Upper lobe of right lung (tissue), 1 donor: Measurements from ENCODE around the gene TEKT5. TPM values are rescaled to one million over a fixed set of nuclear protein-coding genes. Genes with fewer than 3 reads are reported as not detected.
"Not testable (repeated sequence)": the region's sequence is repeated elsewhere in the genome, so short reads cannot be mapped to it uniquely, and the experiment has no call there.

ENCODE experiments used
- ATAC-seq: fragments of 200-7000 bp; cut with Tn5 transposase; one replicate; pipeline ENCODE4 v1.9.1; 2020; ENCODE audit warnings: mild to moderate bottlenecking, moderate library complexity
- DNase-seq: peaks from one replicate; pipeline ENCODE4 v3.0.0-alpha.2; 2020
- H3K27ac ChIP-seq: fragments of 200-600 bp; one replicate; pipeline ENCODE4 v1.8.0; 2022
- H3K27me3 ChIP-seq: fragments of 200-600 bp; one replicate; pipeline ENCODE4 v1.8.0; 2022; ENCODE audit warnings: mild to moderate bottlenecking
- H3K36me3 ChIP-seq: fragments of 200-600 bp; one replicate; pipeline ENCODE4 v1.8.0; 2022
- H3K4me1 ChIP-seq: fragments of 200-600 bp; one replicate; pipeline ENCODE4 v1.8.0; 2022
- H3K4me3 ChIP-seq: fragments of 200-600 bp; one replicate; pipeline ENCODE4 v1.8.0; 2022; ENCODE audit warnings: mild to moderate bottlenecking
- H3K9me3 ChIP-seq: fragments of 200-600 bp; one replicate; pipeline ENCODE4 v1.8.0; 2022
- CTCF ChIP-seq: fragments of 200-600 bp; IDR thresholded peaks from one replicate; pipeline ENCODE4 v1.8.0; 2022; ENCODE audit warnings: antibody characterized with exemption
- intact Hi-C: fragments of 100-400 bp; cut with DNase I; formaldehyde crosslinking; loops from one replicate; pipeline ENCODE4 v1.11.0; 2022
- total RNA-seq: library from RNA; stranded (reverse); fragmentation: NEBNext Ultra II Directional; extraction: Animal tissue kit (Norgen Biotek cat#: 25700); gene quantifications from one replicate; pipeline ENCODE4 v1.2.1, GENCODE V29; 2021
- donor health status: DM: no; HTN: yes; CAD: no; lungs with severe emphysema.

TEKT5 gene
- total RNA-seq, 1 donor from 2014 or later = not detected

DNA sequence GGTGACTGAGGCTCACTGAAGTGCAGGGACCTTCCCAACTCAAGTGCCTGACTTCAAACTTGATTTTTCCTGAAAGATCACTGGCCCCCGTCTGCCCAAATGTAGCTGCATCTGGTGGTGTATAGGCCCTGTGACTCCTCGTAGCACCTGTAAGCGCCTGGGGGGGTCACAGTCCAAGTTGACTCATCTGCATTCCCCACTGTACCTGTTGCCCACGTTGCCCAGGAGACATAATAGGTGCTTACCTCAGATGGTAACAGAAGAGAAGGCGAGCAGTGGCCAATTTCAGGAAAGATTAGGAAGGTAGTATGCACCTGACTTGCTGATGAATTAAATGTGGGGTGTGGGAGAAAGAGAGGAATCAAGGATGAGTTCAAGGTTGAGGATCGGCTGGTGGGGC lies 70.2 kb downstream of the TEKT5 start:
- no peak for TF ChIP-seq CTCF
- intact Hi-C loops = no loop called here
- ATAC-seq (no peak), DNase-seq (no peak)
- no peaks in the 10 kb centered on the region for H3K36me3 ChIP-seq
- no peaks in the 10 kb centered on the region for H3K9me3 ChIP-seq
- no peak overlapping the region for H3K27ac ChIP-seq
- no peaks in the 10 kb centered on the region for H3K27me3 ChIP-seq
- H3K4me1 ChIP-seq = no peaks in the 10 kb centered on the region
- no peak overlapping the region for H3K4me3 ChIP-seq

DNA sequence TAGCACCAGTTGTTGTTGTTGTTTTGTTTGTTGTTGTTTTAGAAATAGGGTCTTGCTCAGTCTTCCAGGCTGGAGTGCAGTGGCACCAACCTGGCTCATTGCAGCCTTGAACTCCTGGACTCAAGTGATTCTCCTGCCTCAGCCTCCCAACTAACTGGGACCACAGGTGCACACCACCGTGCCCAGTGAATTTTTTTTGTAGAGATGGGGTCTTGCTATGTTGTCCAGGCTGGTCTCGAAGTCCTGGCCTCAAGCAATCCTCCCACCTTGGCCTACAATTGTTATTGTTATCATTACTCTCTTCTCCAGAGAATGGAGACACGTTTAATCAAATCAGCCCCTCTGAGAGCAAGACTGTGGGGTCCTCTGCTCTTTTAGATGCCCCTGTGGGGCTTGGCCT lies 71.7 kb downstream of the TEKT5 start:
- no peak for DNase-seq
- Histone ChIP-seq H3K4me3 (no peak overlapping the region), H3K36me3 (no peaks in the 10 kb centered on the region), H3K9me3 (no peaks in the 10 kb centered on the region), H3K27ac (no peak overlapping the region), H3K4me1 (no peaks in the 10 kb centered on the region), H3K27me3 (no peaks in the 10 kb centered on the region)
- no peak for ATAC-seq
- TF ChIP-seq CTCF = no peak
- intact Hi-C loops = no loop called here

GRCh38 chr16:10622036-10622921 lies 72.5 kb downstream of the TEKT5 start:
- peak overlapping the region; percentile 25 for H3K27ac ChIP-seq
- peak; percentile 82 for ATAC-seq
- no peak for TF ChIP-seq CTCF
- H3K9me3 ChIP-seq = no peaks in the 10 kb centered on the region
- peak; percentile 81 for DNase-seq
- H3K36me3 ChIP-seq = no peaks in the 10 kb centered on the region
- H3K4me3 ChIP-seq = no peak overlapping the region
- intact Hi-C loops = no loop called here
- no peaks in the 10 kb centered on the region for H3K27me3 ChIP-seq
- peaks cover 6% of the 10 kb centered on the region for H3K4me1 ChIP-seq

DNA sequence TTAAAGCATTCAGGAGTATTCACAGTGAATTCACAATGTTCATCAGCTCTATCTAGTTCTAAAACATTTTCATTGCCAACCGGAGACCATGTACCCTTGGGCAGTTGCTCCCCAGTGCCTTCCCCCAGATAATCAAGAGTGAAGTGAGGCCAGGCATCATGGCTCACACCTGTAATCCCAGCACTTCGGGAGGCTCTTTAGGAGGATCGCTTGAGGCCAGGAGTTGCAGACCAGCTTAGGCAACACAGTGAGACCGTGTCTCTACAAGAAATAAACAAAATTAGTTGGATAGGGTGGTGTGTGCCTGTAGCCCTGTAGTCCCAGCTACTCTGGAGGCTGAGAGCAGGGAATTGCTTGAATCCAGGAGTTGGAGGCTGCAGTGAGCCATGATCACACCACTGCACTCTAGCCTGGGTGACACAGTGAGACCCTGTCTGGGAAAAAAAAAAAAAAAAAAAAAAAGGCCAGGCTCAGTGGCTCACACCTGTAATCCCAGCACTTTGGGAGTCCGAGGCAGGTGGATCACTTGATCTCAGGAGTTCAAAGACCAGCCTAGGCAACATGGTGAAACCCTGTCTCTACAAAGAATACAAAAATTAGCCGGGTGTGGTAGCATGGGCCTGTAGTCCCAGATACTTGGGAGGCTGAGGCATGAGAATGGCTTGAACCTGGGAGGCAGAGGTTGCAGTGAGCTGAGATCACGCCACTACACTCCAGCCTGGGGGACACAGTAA lies 73.3 kb downstream of the TEKT5 start:
- H3K4me1 ChIP-seq = peaks cover 15% of the 10 kb centered on the region
- DNase-seq, H3K4me3 ChIP-seq, H3K27me3 ChIP-seq, H3K9me3 ChIP-seq, H3K36me3 ChIP-seq, ATAC-seq, intact Hi-C loops: not testable (repeated sequence)
- peak overlapping the region; percentile 25 for H3K27ac ChIP-seq

DNA sequence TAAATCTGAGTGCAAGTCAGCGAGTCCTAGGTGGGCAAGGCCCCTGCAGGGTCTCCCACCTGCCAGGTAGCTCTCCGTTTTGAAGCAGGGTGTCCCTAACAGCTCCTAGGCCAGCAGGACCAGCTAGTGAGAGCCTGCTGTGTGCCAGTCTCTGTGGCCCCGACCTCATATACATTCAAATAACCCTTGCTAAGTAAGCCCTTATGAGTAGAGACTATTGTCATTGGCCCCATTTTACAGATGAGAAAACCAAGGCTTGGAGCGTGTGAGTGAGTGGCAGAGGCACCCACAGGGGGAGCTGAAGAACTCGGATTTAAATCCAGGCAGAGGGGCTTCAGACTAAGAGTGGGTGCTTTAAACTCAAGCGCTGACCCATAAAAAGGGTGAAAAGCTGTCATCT lies 74.6 kb downstream of the TEKT5 start:
- no peak for ATAC-seq
- H3K4me1 ChIP-seq = peaks cover 18% of the 10 kb centered on the region

More for the DNA sequence above, 74.6 kb downstream of the TEKT5 start:
- peak overlapping the region; percentile 80 for H3K27ac ChIP-seq
- no peaks in the 10 kb centered on the region for H3K9me3 ChIP-seq
- no peaks in the 10 kb centered on the region for H3K36me3 ChIP-seq
- DNase-seq = no peak
- intact Hi-C loops = no loop called here
- H3K4me3 ChIP-seq = no peak overlapping the region
- TF ChIP-seq CTCF = no peak
- no peaks in the 10 kb centered on the region for H3K27me3 ChIP-seq
